Endothelial cell of umbilical vein (primary cell): ENCODE measurements around the gene IRF5. TPM values are rescaled to one million over a fixed set of nuclear protein-coding genes. Genes with fewer than 3 reads are reported as not detected.

ENCODE experiments used
- BruUV-seq: library from RNA; stranded (reverse); fragments of 400-500 nt; replicated peaks from 2 replicates; lab custom pipeline; 2021; lab: Mats Ljungman, UMichigan
- CTCF ChIA-PET: fragments of 300-600, 350-600 bp; sonication (Branson Sonifier 250); formaldehyde crosslinking; loops from one replicate; lab custom pipeline; 2021; ENCODE audit warnings: antibody characterized with exemption, inconsistent platforms; lab: Charles Lee
- POLR2A ChIA-PET: fragments of 300-600, 350-600 bp; sonication (Branson Sonifier 250); formaldehyde crosslinking; loops from one replicate; lab custom pipeline; 2021; ENCODE audit warnings: antibody characterized with exemption, inconsistent platforms; lab: Charles Lee
- DNase-seq: peaks from one replicate; pipeline ENCODE4 v3.0.0-alpha.2; 2011; ENCODE audit warnings: low read depth, low spot score
- FAIRE-seq: peaks from 2 replicates; lab custom pipeline; 2011; peaks lifted over from hg19 to GRCh38; lab: Jason Lieb, UNC
- H2AFZ ChIP-seq: 2 replicates; pipeline ENCODE4 v1.6.0; 2012; ENCODE audit warnings: low read depth, low read length, control low read depth, inconsistent platforms
- H3K27ac ChIP-seq: 2 replicates; pipeline ENCODE4 v1.5.1; 2011; ENCODE audit warnings: low read depth, mild to moderate bottlenecking, control low read depth, low read length, moderate library complexity; ENCODE audit not compliant: insufficient read depth
- H3K27me3 ChIP-seq, 2 experiments: 2 replicates each; pipeline versions ENCODE4 v1.6.0 to v1.6.1; 2011; ENCODE audit warnings: low read length in 2 of 2, mixed read lengths in 1 of 2; ENCODE audit not compliant: control insufficient read depth in 2 of 2, insufficient read depth in 2 of 2
- H3K36me3 ChIP-seq, 2 experiments: 2 replicates in 1 of 2; 3 replicates in 1 of 2; pipeline ENCODE4 v1.5.1; 2011; ENCODE audit warnings: low read length in 2 of 2, mild to moderate bottlenecking in 1 of 2, moderate library complexity in 1 of 2; ENCODE audit not compliant: control insufficient read depth in 2 of 2, insufficient read depth in 2 of 2; ENCODE audit errors: extremely low read depth in 1 of 2
- H3K4me1 ChIP-seq: 3 replicates; pipeline ENCODE4 v1.5.1; 2011; ENCODE audit warnings: mild to moderate bottlenecking, low read length; ENCODE audit not compliant: control insufficient read depth, insufficient read depth; ENCODE audit errors: extremely low read depth
- H3K4me2 ChIP-seq: 2 replicates; pipeline ENCODE4 v1.6.1; 2011; ENCODE audit warnings: low read length, control low read depth, mixed read lengths; ENCODE audit not compliant: insufficient read depth
- H3K4me3 ChIP-seq, 3 experiments: fragments of 200-600 bp in 1 of 3; sonication (generic), shearing (Covaris generic) in 1 of 3; replicated peaks in 1 of 3; 2 replicates each; pipeline ENCODE4 v1.5.1; 2011 to 2016; ENCODE audit warnings: control low read depth in 3 of 3, low read length in 3 of 3, mild to moderate bottlenecking in 2 of 3, inconsistent platforms in 1 of 3, low read depth in 1 of 3, moderate library complexity in 1 of 3; ENCODE audit not compliant: insufficient read depth in 1 of 3
- H3K79me2 ChIP-seq: 2 replicates; pipeline ENCODE4 v1.6.0; 2012; ENCODE audit warnings: low read length, inconsistent platforms; ENCODE audit not compliant: control insufficient read depth, insufficient read depth
- H3K9ac ChIP-seq: replicated peaks from 2 replicates; pipeline ENCODE3; 2011; ENCODE audit warnings: low read length, control low read depth; ENCODE audit not compliant: insufficient read depth; ENCODE audit errors: extremely low read depth
- H3K9me1 ChIP-seq: replicated peaks from 3 replicates; pipeline ENCODE4 v1.6.0; 2011; ENCODE audit warnings: mild to moderate bottlenecking, low read length; ENCODE audit not compliant: control insufficient read depth, insufficient read depth; ENCODE audit errors: extremely low read depth
- H3K9me3 ChIP-seq: replicated peaks from 2 replicates; pipeline ENCODE4 v1.5.1; 2012; ENCODE audit warnings: low read length, inconsistent platforms; ENCODE audit not compliant: control insufficient read depth, insufficient read depth
- H4K20me1 ChIP-seq: replicated peaks from 2 replicates; pipeline ENCODE3; 2011; ENCODE audit warnings: mild to moderate bottlenecking, low read length; ENCODE audit not compliant: control insufficient read depth, insufficient read depth; ENCODE audit errors: extremely low read depth
- GATA2 ChIP-seq: IDR thresholded peaks from 2 replicates; pipeline ENCODE4 v1.7.0; 2011; ENCODE audit warnings: low read depth, mild to moderate bottlenecking, moderate library complexity, mixed read lengths, low read length; ENCODE audit not compliant: insufficient read length, insufficient read depth
- JUN ChIP-seq: IDR thresholded peaks from 2 replicates; pipeline ENCODE4 v1.6.1; 2011; ENCODE audit warnings: borderline replicate concordance, low read depth; ENCODE audit not compliant: insufficient read length, insufficient read depth
- POLR2A ChIP-seq: IDR thresholded peaks from 2 replicates; pipeline ENCODE4 v1.6.1; 2012; ENCODE audit warnings: low read depth, mild to moderate bottlenecking, control low read depth, low read length
- POLR2AphosphoS5 ChIP-seq: IDR thresholded peaks from 2 replicates; pipeline ENCODE4 v1.6.1; 2012; ENCODE audit warnings: low read depth, mild to moderate bottlenecking, control low read depth, low read length, moderate library complexity; ENCODE audit not compliant: insufficient read depth
- dilution Hi-C: fragments of 300-500 bp; cut with MboI; formaldehyde crosslinking; loops from one replicate; pipeline ENCODE4 v1.15.0; 2019; ENCODE audit warnings: low sequenced_read_pairs; ENCODE audit not compliant: extremely low pct_ligation_motif_present
- intact Hi-C: fragments of 100-400 bp; cut with micrococcal nuclease; formaldehyde crosslinking; loops from one replicate; pipeline ENCODE4 v1.10.0; 2022
- polyA plus RNA-seq, 4 experiments: library from polyadenylated mRNA; depleted of rRNA in 3 of 4; stranded (reverse) in 3 of 4; unstranded in 1 of 4; fragments of >200 nt; gene quantifications; 2 replicates each; pipeline versions ENCODE4 v1.2.1 to v1.2.3, GENCODE V29; 2011 to 2012; ENCODE audit warnings: missing spikeins in 1 of 4
- total RNA-seq: library from RNA; stranded (reverse); gene quantifications from 2 replicates; pipeline ENCODE4 v1.2.3, GENCODE V29; 2021
- TF ChIP-seq, protein P1 (sequence below), 2 donors: IDR thresholded peaks; 1 replicate in 1 of 2; 2 replicates in 1 of 2; pipeline ENCODE4 v1.5.1; 2011; ENCODE audit warnings: low read length in 2 of 2, mild to moderate bottlenecking in 2 of 2, moderate library complexity in 2 of 2, control low read depth in 1 of 2, inconsistent platforms in 1 of 2, low read depth in 1 of 2; ENCODE audit not compliant: insufficient read depth in 1 of 2; ENCODE audit errors: extremely low read depth in 1 of 2

IRF5 gene
- total and polyA plus RNA-seq, 2 donors (not counting 3 experiments of a cell fraction or from before 2014, with no cell fraction given) = 0.31 to 0.36 TPM

DNA sequence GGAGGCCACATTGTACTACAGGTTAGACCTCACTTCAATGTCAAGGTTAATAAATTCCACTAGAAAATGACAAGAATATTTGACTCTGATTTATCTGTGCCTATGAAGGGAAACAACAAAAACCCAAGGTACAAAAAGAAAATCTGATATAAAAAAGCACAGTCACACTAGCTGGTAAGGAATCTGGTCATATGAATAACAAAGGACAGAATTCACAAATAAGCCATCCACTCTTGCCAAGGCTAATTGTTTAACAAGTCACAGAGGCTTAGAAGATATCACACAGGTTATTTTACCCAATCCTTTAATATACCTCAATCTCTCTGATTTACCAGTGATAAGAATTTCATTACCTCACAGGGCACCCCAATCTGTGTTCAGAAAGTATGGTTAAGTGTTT, 47.9 kb downstream of the IRF5 start:
- no peaks in the 10 kb centered on the region for H3K4me1 ChIP-seq
- dilution Hi-C loops (no loop called here), intact Hi-C loops (no loop called here)
- no peak overlapping the region for H3K4me2 ChIP-seq
- POLR2A ChIA-PET = no interaction called here
- BruUV-seq = no TSS peak
- no peak overlapping the region for H3K4me3 ChIP-seq
- no peaks in the 10 kb centered on the region for H3K9me1 ChIP-seq
- H2AFZ ChIP-seq = no peak overlapping the region
- H3K36me3 ChIP-seq = peaks cover 4 to 8% of the 10 kb centered on the region in 2 experiments
- no peaks in the 10 kb centered on the region for H3K9me3 ChIP-seq
- H3K9ac ChIP-seq = no peak overlapping the region
- no peaks in the 10 kb centered on the region for H4K20me1 ChIP-seq
- no peak overlapping the region for H3K27ac ChIP-seq
- no peaks in the 10 kb centered on the region for H3K27me3 ChIP-seq
- DNase-seq = no peak
- FAIRE-seq = no peak
- CTCF ChIA-PET = interaction anchor here (2.2 kb wide), 1 partner anchor 105 kb away, joined by 6 read pairs; no protein-coding TSS in a partner anchor
- H3K79me2 ChIP-seq = no peaks in the 10 kb centered on the region
- TF ChIP-seq GATA2 (no peak), POLR2A (no peak), JUN (no peak), POLR2AphosphoS5 (no peak)
- TF ChIP-seq, protein P1, sequence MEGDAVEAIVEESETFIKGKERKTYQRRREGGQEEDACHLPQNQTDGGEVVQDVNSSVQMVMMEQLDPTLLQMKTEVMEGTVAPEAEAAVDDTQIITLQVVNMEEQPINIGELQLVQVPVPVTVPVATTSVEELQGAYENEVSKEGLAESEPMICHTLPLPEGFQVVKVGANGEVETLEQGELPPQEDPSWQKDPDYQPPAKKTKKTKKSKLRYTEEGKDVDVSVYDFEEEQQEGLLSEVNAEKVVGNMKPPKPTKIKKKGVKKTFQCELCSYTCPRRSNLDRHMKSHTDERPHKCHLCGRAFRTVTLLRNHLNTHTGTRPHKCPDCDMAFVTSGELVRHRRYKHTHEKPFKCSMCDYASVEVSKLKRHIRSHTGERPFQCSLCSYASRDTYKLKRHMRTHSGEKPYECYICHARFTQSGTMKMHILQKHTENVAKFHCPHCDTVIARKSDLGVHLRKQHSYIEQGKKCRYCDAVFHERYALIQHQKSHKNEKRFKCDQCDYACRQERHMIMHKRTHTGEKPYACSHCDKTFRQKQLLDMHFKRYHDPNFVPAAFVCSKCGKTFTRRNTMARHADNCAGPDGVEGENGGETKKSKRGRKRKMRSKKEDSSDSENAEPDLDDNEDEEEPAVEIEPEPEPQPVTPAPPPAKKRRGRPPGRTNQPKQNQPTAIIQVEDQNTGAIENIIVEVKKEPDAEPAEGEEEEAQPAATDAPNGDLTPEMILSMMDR (IDR thresholded peaks at IDR 0.05; ENCODE audit: extremely low read depth in 1 of 2, insufficient read depth in 1 of 2, low read depth in 1 of 2, low read length in 2 of 2) = no peak

DNA sequence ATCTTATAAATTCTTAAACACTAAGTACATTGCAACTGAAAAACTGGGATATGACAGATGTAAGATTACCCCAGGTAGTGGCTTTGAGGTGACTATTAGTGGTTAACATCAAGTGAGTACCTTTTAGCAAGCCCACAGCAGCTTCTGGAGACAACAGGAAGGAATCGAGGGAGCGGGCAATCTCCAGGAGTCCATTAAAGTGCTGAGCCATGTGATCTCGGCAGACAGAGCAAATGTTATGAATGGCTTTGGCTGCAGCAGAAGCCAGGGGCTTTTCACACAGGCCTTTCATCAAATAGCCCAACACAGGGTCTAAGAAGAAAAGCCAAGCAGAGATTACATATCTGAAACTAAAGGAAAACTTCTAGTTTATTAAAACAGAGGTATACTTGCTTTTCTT, 48.9 kb downstream of the IRF5 start:
- no peak for DNase-seq
- Histone ChIP-seq H3K4me3 (no peak overlapping the region), H4K20me1 (no peaks in the 10 kb centered on the region), H3K9me3 (no peaks in the 10 kb centered on the region), H3K4me1 (no peaks in the 10 kb centered on the region), H3K79me2 (no peaks in the 10 kb centered on the region), H3K4me2 (no peak overlapping the region), H3K27me3 (no peaks in the 10 kb centered on the region), H3K9ac (no peak overlapping the region), H3K9me1 (no peaks in the 10 kb centered on the region), H3K27ac (no peak overlapping the region), H3K36me3 (peaks cover 4 to 8% of the 10 kb centered on the region in 2 experiments), H2AFZ (no peak overlapping the region)
- CTCF ChIA-PET = interaction anchor here (0.8 to 2.2 kb wide), 3 partner anchors 68 to 104 kb away, joined by 3 to 6 read pairs (median 3); partner anchors contain the start of gene TNPO3
- BruUV-seq = no TSS peak
- TF ChIP-seq POLR2AphosphoS5 = no peak
- dilution Hi-C loops = no loop called here
- POLR2A ChIA-PET = no interaction called here
- no peak for FAIRE-seq
- intact Hi-C loops = no loop called here
